Stimulated activated CD8-positive, alpha-beta memory T cell treated with anti-CD3 and anti-CD28 coated beads, Interleukin-2, amount 100 ng/mL, for 1 hour (primary cell): ENCODE measurements around the gene CXCL1.

ENCODE experiments used
- DNase-seq, 2 donors: peaks; one replicate each; pipeline ENCODE4 v3.0.0-alpha.2; 2020; ENCODE audit warnings: low read depth in 2 of 2

The CXCL1 gene

DNA sequence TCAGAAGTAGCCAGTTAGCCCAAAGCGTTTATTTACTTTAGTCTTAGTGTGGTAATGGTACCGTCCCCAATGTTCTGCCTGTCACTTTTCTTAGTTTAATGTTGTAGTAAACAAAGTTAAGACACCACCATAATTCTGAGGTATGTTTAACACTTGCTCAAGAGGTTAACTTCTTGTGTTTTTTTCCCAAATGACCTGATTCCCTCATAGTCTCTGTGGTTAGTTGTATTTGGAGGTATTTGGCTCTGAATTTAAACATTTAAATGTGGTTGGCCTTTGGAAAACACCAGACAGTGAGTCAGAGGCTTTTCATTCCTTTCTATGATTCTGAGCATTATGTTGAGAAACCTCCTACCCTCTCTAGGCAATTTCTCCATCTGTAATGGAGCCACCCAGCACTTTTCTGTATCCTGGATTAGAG is 47.9 kb downstream of the CXCL1 start:
- DNase-seq: no peak

- no peak for DNase-seq
These were observed 48.9 kb downstream of the CXCL1 start for GRCh38 chr4:73918058-73918457.

GRCh38 chr4:73919691-73920090 is 50.5 kb downstream of the CXCL1 start:
- no peak for DNase-seq
